Measurements from ENCODE around the gene KRTAP5-6.

The KRTAP5-6 gene

DNA sequence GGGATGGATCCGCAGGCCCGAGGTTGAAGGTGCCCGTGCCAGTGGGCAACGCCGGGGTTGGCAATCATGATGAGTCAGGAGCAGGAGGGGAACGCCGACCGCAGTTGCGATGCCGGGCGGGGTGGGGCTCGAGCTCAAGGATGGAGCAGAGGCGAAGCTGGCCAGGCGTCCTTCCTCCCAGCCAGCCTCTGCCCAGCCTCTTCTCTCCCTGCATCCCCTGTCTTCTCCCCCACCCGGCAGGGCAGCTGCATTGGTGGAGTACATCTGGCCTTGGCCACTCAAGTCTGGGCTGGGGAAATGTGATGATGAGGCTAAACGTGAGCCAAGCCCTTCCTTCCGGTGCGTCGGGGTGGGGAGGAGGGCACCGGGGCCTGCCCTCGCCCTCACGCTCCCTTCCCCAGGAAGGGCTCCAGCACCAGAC is 49.5 kb downstream of the KRTAP5-6 start:
- H3K4me3 ChIP-seq (ENCODE audit: low read depth, low read length): no peak overlapping the region
- TF ChIP-seq, protein P1, sequence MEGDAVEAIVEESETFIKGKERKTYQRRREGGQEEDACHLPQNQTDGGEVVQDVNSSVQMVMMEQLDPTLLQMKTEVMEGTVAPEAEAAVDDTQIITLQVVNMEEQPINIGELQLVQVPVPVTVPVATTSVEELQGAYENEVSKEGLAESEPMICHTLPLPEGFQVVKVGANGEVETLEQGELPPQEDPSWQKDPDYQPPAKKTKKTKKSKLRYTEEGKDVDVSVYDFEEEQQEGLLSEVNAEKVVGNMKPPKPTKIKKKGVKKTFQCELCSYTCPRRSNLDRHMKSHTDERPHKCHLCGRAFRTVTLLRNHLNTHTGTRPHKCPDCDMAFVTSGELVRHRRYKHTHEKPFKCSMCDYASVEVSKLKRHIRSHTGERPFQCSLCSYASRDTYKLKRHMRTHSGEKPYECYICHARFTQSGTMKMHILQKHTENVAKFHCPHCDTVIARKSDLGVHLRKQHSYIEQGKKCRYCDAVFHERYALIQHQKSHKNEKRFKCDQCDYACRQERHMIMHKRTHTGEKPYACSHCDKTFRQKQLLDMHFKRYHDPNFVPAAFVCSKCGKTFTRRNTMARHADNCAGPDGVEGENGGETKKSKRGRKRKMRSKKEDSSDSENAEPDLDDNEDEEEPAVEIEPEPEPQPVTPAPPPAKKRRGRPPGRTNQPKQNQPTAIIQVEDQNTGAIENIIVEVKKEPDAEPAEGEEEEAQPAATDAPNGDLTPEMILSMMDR (IDR thresholded peaks at IDR 0.05; ENCODE audit: borderline replicate concordance, insufficient read depth, low read depth, low read length): no peak

DNA sequence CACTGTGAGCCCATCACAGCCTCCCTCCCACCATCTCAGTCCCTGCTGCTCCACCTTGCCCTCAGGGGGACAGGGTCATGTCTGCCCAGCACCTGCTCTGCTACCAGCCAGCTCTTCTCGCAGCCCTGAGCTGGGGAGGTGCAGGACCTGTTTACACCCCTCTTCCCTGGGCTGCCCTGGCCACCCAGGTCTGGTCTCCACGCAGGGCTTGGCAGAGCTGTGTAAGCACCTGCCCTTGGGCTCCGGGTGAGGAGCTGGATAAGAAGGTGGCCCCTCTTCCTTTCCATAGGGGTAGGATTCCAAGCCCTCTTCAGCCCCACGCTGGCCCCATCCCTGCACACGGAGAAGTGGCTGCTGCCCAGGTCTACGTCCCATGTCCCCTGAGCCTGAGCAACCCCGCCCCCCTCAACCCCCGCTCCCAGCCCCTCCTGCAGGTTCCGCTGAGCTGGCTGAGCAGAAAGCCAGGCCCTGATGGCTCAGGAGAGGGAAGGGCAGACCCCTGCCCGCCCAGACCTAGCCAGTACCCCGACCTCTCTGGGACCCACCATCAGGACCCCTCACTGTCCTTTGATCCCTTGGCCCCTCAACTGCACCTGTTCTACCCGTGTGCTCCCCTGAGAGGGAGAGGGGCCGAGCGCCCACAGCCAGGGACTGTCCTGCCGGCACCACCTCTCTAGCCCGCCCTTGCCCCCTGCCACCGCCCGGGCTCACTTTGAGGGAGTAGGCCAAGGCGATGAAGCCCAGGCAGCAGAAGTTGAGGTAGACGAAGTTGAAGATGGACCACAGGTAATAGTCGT is 50.2 kb downstream of the KRTAP5-6 start:
- TF ChIP-seq, protein P1 (IDR thresholded peaks at IDR 0.05; ENCODE audit: borderline replicate concordance, insufficient read depth, low read depth, low read length): no peak
- H3K4me3 ChIP-seq (ENCODE audit: low read depth, low read length): no peak overlapping the region

Measured in GM12875 (cell line).